Breast epithelium (tissue), 3 donors: ENCODE results near the gene RNF113B.

Source experiments
- POLR2A ChIP-seq: fragments of 450-650 bp; IDR thresholded peaks from one replicate; pipeline ENCODE4 v1.6.1; 2016; ENCODE audit warnings: antibody characterized with exemption, mild to moderate bottlenecking, moderate library complexity
- POLR2AphosphoS5 ChIP-seq, 3 donors: sonication (generic); formaldehyde crosslinking; IDR thresholded peaks; one replicate each; pipeline ENCODE4 v1.6.1; 2017; ENCODE audit warnings: antibody characterized with exemption in 3 of 3
- TF ChIP-seq, protein P1 (sequence below), 3 donors: fragments of 450-650 bp; IDR thresholded peaks; one replicate each; pipeline ENCODE4 v1.5.1; 2016 to 2017; ENCODE audit warnings: antibody characterized with exemption in 3 of 3, mild to moderate bottlenecking in 3 of 3, moderate library complexity in 3 of 3

DNA sequence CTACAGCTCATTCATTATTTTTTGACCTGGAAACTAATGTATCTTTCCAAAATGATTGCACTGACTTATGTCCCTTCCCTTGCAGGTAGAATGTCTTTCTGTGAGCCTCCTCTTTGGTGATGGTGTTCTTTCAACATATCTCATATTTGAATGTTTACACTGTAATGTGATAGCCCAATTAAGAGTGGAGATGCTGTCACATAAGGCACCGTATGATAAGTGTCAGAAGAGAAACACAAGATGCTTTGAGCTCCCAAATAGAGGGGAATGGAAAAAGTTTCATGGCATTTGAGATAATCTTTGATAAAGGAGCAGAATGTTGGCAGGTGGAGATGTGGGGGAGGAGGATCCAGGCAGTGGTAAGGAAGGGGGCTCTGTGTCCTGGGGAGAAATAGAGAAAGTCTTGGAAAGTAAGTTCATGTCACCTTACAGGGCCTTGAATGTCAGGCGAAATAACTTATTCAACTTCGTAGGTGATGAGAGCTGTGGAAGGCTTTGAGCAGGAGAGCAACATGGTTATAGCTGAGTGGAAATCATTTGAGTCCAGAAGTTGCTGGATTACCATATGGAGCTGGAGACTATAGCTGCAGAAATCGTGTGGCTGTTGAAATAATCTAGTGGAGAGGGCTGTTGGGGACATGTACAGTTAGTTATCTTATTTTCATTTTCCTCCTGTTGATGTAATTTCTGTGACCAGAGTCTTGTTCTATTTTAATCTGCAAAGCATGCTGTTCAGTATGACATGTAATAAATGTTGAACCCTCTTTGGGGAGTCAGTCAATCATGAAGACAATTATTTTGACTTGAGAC is 10.3 kb upstream of the RNF113B start:
- TF ChIP-seq, protein P1, sequence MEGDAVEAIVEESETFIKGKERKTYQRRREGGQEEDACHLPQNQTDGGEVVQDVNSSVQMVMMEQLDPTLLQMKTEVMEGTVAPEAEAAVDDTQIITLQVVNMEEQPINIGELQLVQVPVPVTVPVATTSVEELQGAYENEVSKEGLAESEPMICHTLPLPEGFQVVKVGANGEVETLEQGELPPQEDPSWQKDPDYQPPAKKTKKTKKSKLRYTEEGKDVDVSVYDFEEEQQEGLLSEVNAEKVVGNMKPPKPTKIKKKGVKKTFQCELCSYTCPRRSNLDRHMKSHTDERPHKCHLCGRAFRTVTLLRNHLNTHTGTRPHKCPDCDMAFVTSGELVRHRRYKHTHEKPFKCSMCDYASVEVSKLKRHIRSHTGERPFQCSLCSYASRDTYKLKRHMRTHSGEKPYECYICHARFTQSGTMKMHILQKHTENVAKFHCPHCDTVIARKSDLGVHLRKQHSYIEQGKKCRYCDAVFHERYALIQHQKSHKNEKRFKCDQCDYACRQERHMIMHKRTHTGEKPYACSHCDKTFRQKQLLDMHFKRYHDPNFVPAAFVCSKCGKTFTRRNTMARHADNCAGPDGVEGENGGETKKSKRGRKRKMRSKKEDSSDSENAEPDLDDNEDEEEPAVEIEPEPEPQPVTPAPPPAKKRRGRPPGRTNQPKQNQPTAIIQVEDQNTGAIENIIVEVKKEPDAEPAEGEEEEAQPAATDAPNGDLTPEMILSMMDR (IDR thresholded peaks at IDR 0.05), result no peak
- TF ChIP-seq POLR2A, result no peak
- TF ChIP-seq POLR2AphosphoS5 (IDR thresholded peaks at IDR 0.05), result no peak
